HL-60 (cell line): ENCODE measurements around the gene KCNQ5.

Source experiments
- POLR2AphosphoS5 ChIP-seq: IDR thresholded peaks from 2 replicates; pipeline ENCODE4 v1.6.1; 2012; ENCODE audit warnings: low read depth
- TF ChIP-seq, protein P1 (sequence below): IDR thresholded peaks from one replicate; pipeline ENCODE4 v1.5.1; 2011; ENCODE audit warnings: low read length, control low read depth, inconsistent platforms; ENCODE audit not compliant: insufficient read depth
- TF ChIP-seq, protein P2 (sequence below): IDR thresholded peaks from 2 replicates; pipeline ENCODE4 v1.6.1; 2012; ENCODE audit warnings: low read depth; ENCODE audit not compliant: insufficient replicate concordance

DNA sequence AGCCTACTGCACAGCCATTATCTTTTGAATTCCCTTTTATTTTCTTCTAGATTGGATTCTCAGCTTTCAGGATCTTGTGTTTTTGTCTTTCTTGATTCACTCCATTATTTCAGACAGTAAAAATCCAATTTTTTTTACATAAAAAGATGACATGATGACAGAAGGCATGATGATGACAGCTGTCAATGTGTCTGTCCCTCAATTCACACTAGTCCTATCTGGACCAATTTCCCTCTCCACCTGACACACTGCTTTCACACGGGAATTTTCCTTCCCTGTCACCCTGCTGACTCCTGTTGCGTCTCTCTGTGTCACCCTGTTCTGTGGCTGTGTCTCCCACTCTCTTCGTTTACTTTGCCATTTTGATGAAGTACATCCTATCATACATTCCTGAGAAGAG is 529.9 kb downstream of the KCNQ5 start:
- TF ChIP-seq, protein P1, sequence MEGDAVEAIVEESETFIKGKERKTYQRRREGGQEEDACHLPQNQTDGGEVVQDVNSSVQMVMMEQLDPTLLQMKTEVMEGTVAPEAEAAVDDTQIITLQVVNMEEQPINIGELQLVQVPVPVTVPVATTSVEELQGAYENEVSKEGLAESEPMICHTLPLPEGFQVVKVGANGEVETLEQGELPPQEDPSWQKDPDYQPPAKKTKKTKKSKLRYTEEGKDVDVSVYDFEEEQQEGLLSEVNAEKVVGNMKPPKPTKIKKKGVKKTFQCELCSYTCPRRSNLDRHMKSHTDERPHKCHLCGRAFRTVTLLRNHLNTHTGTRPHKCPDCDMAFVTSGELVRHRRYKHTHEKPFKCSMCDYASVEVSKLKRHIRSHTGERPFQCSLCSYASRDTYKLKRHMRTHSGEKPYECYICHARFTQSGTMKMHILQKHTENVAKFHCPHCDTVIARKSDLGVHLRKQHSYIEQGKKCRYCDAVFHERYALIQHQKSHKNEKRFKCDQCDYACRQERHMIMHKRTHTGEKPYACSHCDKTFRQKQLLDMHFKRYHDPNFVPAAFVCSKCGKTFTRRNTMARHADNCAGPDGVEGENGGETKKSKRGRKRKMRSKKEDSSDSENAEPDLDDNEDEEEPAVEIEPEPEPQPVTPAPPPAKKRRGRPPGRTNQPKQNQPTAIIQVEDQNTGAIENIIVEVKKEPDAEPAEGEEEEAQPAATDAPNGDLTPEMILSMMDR: no peak
- no peak for TF ChIP-seq POLR2AphosphoS5
- TF ChIP-seq, protein P2, sequence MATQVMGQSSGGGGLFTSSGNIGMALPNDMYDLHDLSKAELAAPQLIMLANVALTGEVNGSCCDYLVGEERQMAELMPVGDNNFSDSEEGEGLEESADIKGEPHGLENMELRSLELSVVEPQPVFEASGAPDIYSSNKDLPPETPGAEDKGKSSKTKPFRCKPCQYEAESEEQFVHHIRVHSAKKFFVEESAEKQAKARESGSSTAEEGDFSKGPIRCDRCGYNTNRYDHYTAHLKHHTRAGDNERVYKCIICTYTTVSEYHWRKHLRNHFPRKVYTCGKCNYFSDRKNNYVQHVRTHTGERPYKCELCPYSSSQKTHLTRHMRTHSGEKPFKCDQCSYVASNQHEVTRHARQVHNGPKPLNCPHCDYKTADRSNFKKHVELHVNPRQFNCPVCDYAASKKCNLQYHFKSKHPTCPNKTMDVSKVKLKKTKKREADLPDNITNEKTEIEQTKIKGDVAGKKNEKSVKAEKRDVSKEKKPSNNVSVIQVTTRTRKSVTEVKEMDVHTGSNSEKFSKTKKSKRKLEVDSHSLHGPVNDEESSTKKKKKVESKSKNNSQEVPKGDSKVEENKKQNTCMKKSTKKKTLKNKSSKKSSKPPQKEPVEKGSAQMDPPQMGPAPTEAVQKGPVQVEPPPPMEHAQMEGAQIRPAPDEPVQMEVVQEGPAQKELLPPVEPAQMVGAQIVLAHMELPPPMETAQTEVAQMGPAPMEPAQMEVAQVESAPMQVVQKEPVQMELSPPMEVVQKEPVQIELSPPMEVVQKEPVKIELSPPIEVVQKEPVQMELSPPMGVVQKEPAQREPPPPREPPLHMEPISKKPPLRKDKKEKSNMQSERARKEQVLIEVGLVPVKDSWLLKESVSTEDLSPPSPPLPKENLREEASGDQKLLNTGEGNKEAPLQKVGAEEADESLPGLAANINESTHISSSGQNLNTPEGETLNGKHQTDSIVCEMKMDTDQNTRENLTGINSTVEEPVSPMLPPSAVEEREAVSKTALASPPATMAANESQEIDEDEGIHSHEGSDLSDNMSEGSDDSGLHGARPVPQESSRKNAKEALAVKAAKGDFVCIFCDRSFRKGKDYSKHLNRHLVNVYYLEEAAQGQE: no peak
